ENCODE data around the gene PDE6B. TPM values are rescaled to one million over a fixed set of nuclear protein-coding genes. Genes with fewer than 3 reads are reported as not detected.

Gene PDE6B
- total RNA-seq, 1 donor from 2014 or later: 14.5 TPM

DNA sequence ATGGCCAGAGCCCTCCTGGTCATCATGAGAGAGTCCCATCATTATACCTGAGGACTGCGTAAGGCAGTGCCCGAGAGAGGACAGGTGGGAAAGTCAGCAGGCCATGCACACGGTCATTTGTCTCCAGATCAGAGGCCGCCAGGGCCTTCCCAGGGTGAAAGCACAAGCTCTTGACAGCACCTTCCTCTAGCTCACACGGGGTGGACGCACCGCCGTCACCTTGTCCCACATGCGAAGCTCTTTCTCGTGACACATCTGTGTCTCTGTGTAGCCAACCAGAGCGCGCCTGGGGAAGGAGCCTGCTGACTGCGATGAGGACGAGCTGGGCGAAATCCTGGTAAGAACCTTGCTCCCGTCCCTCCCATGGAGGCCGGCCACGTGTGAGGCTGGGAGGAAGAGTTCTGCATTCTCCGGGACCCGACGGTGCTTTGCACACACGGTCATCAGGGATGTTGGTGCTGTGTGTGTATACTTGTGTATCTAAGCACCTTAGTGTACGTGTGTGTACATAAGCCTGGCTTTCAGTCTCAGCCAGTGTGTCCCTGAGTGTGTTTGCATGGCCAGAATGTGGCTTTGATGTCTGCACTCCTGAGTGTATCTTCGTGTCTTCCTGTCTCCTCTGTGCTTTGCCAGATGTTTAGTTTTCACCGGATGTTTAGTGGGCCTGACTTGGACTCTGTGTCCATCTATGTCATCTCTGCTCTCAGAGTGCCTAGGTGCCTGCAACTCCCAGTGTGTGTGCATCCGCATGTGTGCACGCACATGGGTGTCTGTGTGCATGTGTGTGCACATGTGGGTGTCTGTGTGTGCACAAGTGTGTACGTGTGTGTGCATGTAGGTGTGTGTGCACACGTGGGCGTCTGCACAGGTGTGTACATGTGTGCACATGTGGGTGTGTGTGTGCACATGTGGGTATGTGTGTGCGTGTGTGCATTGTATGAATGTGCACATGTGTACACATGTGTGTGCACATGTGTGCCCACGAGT lies 33.6 kb downstream of the PDE6B start:
- Mint-ChIP-seq H3K27ac (no peak overlapping the region), H3K9me3 (peaks cover 4% of the 10 kb centered on the region), H3K36me3 (ENCODE audit: low read depth) (peaks cover 7% of the 10 kb centered on the region), H3K27me3 (no peaks in the 10 kb centered on the region), H3K4me3 (no peak overlapping the region), H3K4me1 (peaks cover 2% of the 10 kb centered on the region)
- intact Hi-C loops (cut with micrococcal nuclease): no loop called here
- DNase-seq: no peak

DNA sequence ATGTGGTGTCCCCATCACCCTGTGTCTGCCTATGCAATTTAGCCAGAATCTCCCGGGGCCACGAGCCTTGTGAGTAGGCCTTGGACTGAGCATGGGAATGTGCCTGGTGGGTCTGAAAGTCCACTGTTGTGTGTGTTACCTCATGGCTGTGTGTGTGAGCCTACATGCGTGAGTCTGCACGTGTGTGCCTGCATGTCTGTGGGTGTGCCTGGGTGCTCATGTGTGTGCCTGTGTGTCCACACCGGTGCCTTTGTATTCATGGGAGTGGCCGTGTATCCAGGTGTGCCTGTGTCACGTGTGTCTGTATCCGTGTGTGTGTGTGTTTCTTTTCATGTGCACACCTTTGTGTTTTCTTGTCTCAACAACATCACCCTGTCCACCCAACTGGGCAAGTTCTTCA lies 34.5 kb downstream of the PDE6B start:
- intact Hi-C loops (cut with micrococcal nuclease): loop anchor here (5.0 kb wide), 1 partner anchor 58 kb away; no protein-coding TSS in a partner anchor
- Mint-ChIP-seq H3K4me3 (no peak overlapping the region), H3K27ac (no peak overlapping the region), H3K36me3 (ENCODE audit: low read depth) (peaks cover 7% of the 10 kb centered on the region), H3K4me1 (peaks cover 4% of the 10 kb centered on the region), H3K27me3 (no peaks in the 10 kb centered on the region), H3K9me3 (peaks cover 4% of the 10 kb centered on the region)
- no peak for DNase-seq

DNA sequence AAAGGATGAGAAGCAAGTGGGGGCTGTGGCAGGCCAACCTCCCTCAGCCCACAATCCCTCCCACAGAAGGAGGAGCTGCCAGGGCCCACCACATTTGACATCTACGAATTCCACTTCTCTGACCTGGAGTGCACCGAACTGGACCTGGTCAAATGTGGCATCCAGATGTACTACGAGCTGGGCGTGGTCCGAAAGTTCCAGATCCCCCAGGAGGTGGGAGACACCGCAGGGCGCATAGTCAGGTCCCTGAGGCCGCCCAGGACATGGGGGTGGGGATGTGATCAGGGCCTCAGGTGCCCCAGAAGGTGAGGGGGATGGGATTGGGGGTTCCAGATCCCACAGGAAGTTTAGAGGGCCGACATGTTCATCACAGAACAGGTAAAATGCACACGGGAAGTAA lies 35.0 kb downstream of the PDE6B start:
- H3K36me3 Mint-ChIP-seq (ENCODE audit: low read depth): peaks cover 7% of the 10 kb centered on the region
- H3K27me3 Mint-ChIP-seq: no peaks in the 10 kb centered on the region
- no peak overlapping the region for H3K27ac Mint-ChIP-seq
- no peak for DNase-seq
- intact Hi-C loops (cut with micrococcal nuclease): loop anchor here (5.0 kb wide), 1 partner anchor 58 kb away; no protein-coding TSS in a partner anchor
- H3K4me1 Mint-ChIP-seq: peaks cover 6% of the 10 kb centered on the region
- H3K9me3 Mint-ChIP-seq: peaks cover 4% of the 10 kb centered on the region
- H3K4me3 Mint-ChIP-seq: no peak overlapping the region

DNA sequence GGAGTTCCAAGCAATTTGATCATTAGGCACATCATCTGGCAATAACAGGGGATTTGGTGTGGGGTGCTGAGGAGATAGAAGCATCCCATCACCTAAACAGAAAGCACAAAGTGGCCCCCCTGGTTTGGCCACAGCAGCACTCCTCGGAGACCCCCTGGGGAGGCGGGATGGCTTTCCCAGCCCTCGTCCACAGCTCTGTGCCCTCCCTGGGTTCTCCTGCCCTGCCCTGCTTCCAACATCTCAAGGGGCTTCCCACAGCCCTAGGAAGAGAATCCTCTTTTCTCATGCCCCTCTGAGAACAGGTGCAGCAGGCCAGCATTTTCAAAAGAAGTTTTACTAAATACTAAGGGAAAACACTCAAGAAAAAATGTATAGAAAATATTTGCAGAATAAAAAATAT lies 35.9 kb downstream of the PDE6B start:
- H3K27ac Mint-ChIP-seq: no peak overlapping the region
- H3K36me3 Mint-ChIP-seq (ENCODE audit: low read depth): peaks cover 7% of the 10 kb centered on the region
- no peak for DNase-seq
- intact Hi-C loops (cut with micrococcal nuclease): loop anchor here (5.0 kb wide), 1 partner anchor 59 kb away; no protein-coding TSS in a partner anchor
- no peak overlapping the region for H3K4me3 Mint-ChIP-seq
- no peaks in the 10 kb centered on the region for H3K27me3 Mint-ChIP-seq
- peaks cover 4% of the 10 kb centered on the region for H3K9me3 Mint-ChIP-seq
- H3K4me1 Mint-ChIP-seq: peaks cover 6% of the 10 kb centered on the region

DNA sequence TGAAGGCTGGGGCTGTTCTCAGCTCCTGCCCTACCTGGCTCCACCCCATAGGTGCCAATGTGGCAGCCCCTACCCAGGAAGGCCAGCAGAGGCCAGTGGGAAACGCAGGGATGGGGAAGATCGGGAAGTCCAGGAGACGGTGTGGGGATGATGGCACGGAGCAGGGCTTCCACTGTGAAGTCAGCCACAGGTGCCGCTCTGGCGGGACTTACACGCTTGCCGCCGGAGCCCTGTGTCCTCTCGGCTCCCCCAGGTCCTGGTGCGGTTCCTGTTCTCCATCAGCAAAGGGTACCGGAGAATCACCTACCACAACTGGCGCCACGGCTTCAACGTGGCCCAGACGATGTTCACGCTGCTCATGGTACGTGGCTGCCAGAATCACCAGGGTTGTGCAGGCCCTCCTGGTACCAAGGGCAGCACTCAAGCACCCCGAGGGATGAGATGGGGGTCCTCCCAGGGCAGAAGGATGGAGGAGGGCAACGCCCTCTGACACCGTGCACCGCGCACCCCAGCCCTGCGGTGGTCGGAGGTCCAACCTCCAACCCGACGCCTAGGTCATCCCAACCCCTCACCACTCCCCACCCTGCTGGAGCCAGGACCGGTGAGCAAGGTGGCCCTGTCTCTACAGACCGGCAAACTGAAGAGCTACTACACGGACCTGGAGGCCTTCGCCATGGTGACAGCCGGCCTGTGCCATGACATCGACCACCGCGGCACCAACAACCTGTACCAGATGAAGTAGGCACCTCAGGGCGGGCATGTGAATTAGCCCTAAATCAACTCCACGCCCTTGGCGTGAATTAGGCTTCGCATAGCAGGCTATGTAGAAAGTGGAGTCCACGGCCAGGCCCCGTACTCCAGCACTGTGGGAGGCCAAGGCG lies 36.7 kb downstream of the PDE6B start:
- no peaks in the 10 kb centered on the region for H3K27me3 Mint-ChIP-seq
- peaks cover 7% of the 10 kb centered on the region for H3K36me3 Mint-ChIP-seq (ENCODE audit: low read depth)
- peaks cover 6% of the 10 kb centered on the region for H3K4me1 Mint-ChIP-seq
- H3K9me3 Mint-ChIP-seq: peaks cover 4% of the 10 kb centered on the region
- peak overlapping the region; percentile 62 for H3K27ac Mint-ChIP-seq
- peak overlapping the region; percentile 84 for H3K4me3 Mint-ChIP-seq
- intact Hi-C loops (cut with micrococcal nuclease): loop anchor here (5.0 kb wide), 1 partner anchor 60 kb away; no protein-coding TSS in a partner anchor
- DNase-seq: no peak

DNA sequence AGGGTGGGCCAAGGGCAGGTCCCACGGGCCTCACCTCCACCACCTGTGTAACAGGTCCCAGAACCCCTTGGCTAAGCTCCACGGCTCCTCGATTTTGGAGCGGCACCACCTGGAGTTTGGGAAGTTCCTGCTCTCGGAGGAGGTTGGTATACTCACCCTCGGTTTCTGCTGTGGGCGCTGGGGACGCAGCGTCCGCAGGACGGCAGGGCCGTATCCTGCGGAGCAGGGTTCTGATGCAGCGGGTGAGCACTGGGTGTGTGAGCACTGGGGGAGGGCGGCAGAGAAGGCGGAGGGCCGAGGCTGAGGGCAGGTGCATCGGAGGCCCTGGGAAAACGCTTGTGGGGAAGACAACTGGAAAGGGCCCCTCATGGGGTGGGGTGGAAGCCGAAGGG lies 37.7 kb downstream of the PDE6B start:
- H3K36me3 Mint-ChIP-seq (ENCODE audit: low read depth): peaks cover 7% of the 10 kb centered on the region
- H3K27ac Mint-ChIP-seq: peak overlapping the region; percentile 84
- no peak for DNase-seq
- peaks cover 6% of the 10 kb centered on the region for H3K4me1 Mint-ChIP-seq
- H3K27me3 Mint-ChIP-seq: no peaks in the 10 kb centered on the region
- peak overlapping the region; percentile 84 for H3K4me3 Mint-ChIP-seq
- peaks cover 4% of the 10 kb centered on the region for H3K9me3 Mint-ChIP-seq
- intact Hi-C loops (cut with micrococcal nuclease): loop anchor here (1.0 to 5.0 kb wide), 2 partner anchors 61 to 326 kb away; partner anchors contain the start of gene ZNF141

DNA sequence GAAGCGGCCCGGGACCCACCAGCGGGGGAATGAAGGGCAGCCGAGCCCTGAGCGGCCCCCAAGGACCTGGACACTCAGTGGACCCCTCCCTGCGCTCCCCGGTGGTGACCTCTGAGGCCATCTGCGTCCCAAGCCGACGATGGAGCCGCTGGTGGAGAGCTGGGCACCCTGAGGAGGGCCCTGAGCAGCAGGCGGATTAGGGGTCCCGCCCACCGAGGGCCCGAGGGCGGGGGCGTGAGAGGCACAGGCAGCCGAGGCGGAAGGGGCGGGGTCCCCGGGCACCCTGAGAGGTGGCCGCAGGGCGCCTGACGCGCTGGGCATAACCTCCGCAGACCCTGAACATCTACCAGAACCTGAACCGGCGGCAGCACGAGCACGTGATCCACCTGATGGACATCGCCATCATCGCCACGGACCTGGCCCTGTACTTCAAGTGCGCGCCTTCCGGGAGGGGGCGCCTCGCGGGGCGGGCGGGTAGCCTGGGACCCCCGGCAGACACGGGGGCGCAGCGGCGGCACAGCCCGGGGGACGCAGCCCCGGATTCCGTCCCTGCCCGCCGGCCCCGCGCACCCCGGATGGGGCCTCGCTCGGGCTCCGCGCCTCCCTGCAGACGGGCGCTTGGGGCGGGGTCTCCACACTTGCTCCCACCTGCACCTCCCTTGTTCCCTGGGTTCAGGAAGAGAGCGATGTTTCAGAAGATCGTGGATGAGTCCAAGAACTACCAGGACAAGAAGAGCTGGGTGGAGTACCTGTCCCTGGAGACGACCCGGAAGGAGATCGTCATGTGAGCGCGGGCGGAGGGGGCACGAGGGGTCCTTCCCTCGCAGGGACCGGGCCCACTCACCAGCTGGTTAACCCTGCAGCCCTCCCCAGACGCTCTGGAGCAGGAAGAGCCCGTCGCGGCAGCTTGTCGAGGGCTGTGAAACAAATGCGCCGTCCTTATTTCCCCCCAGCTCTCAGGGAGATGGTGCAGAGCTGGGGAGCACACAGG lies 38.4 kb downstream of the PDE6B start:
- Mint-ChIP-seq H3K4me3 (peak overlapping the region; percentile 84), H3K36me3 (ENCODE audit: low read depth) (peaks cover 7% of the 10 kb centered on the region), H3K27ac (peak overlapping the region; percentile 84), H3K4me1 (peaks cover 6% of the 10 kb centered on the region), H3K27me3 (no peaks in the 10 kb centered on the region), H3K9me3 (peaks cover 4% of the 10 kb centered on the region)
- DNase-seq: peak; percentile 93
- intact Hi-C loops (cut with micrococcal nuclease): loop anchor here (1.0 to 5.0 kb wide), 3 partner anchors 11 to 326 kb away; partner anchors contain the start of genes ATP5ME, MYL5 and ZNF141

DNA sequence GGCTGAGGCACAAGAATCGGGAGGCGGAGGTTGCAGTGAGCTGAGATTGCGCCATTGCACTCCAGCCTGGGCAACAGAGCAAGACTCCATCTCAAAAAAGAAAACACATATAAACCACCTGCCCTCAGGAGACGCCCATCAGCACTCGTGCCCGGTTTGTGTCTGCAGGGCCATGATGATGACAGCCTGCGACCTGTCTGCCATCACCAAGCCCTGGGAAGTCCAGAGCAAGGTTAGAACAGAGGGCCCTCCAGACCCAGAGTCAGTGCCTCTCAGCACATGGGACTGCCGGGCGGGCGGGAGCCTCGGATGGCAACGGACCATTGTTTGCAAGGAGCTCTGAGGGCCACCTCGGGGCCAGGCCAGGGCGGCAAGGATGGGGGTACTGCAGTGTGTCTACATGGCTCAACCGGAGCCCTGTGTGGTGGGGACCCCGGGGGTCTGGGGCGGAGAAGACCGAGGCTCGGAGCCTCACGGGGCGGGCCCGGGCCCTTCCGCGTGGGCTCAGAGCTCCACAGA lies 39.4 kb downstream of the PDE6B start:
- peaks cover 7% of the 10 kb centered on the region for H3K36me3 Mint-ChIP-seq (ENCODE audit: low read depth)
- peak overlapping the region; percentile 83 for H3K4me3 Mint-ChIP-seq
- H3K4me1 Mint-ChIP-seq: peaks cover 6% of the 10 kb centered on the region
- H3K27ac Mint-ChIP-seq: peak overlapping the region; percentile 84
- no peaks in the 10 kb centered on the region for H3K27me3 Mint-ChIP-seq
- peaks cover 4% of the 10 kb centered on the region for H3K9me3 Mint-ChIP-seq
- intact Hi-C loops (cut with micrococcal nuclease): loop anchor here (1.0 to 5.0 kb wide), 2 partner anchors 10 to 62 kb away; partner anchors contain the start of genes ATP5ME and MYL5
- DNase-seq: no peak

DNA sequence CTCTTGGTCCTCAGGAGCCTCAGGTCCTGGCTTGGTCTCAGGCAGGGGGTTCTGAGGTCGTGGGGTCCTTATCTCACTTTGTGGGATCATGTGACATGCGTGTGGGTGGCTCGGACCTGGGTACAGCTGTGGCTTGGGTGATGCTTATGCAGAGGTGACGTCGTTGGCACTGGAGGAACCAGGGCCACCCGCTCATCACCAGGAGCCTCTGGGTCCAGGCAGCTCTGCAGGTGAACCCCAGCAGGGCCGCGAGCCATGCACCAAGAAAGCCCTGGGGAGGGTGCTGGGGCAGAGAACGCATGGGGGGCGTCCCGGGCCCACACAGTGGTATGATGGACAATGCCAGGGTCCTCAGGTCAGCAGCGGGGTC lies 40.0 kb downstream of the PDE6B start:
- Mint-ChIP-seq H3K4me3 (no peak overlapping the region), H3K4me1 (peaks cover 6% of the 10 kb centered on the region), H3K27ac (no peak overlapping the region), H3K27me3 (no peaks in the 10 kb centered on the region), H3K9me3 (peaks cover 4% of the 10 kb centered on the region), H3K36me3 (ENCODE audit: low read depth) (peaks cover 8% of the 10 kb centered on the region)
- DNase-seq: no peak
- intact Hi-C loops (cut with micrococcal nuclease): no loop called here

DNA sequence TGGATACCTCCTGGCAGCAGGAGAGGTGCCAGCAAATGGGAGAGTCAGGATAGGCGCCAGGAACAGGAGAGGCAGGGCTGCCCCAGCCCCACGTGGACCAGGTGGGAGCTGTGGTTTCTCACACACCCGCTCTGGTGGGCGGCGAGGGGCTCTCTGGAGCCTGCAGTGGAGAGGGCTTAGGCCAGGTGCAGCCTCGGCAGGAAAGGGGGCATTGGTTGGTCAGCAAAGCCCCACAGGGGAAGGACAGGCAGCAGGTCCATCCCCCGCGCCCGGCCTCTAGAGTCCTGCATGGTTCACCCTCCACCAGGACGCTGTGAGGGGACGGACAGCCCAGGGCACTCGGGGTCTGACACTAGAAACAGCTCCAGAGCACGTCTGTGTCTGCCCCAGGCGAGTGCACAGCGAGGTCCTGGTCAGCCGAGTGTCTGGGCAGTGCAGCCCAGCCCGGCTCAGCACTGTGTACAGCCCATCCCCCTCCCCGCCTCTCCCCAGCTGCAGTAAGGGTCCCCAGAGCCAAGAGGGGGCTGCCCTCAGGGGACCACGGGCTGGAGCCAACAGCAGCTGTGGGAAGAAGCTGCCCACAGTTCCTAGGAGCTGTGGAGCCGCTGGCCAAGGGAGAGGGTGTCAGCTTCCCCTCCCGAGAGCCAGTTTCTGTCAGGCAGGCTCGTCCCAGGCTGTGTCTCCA lies 40.5 kb downstream of the PDE6B start:
- peaks cover 6% of the 10 kb centered on the region for H3K4me1 Mint-ChIP-seq

DNA sequence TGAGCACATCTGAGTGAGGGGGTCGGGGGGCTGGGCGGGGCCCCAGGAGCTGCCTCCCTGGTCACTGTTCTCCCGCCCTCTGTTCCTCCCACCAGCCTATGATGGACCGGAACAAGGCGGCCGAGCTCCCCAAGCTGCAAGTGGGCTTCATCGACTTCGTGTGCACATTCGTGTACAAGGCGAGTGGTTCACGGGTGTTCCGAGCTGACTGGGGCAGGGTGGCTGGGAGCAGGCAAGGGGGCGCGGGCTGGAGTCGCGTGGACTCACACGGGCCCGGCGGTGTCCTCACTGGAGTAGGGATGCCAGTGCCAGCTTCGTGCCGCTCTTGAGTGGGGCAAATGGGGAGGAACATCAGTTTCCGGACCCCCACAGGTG lies 41.0 kb downstream of the PDE6B start:
- H3K9me3 Mint-ChIP-seq: no peaks in the 10 kb centered on the region
- no peaks in the 10 kb centered on the region for H3K27me3 Mint-ChIP-seq
- no peak for DNase-seq
- no peak overlapping the region for H3K27ac Mint-ChIP-seq
- peaks cover 11% of the 10 kb centered on the region for H3K36me3 Mint-ChIP-seq (ENCODE audit: low read depth)
- H3K4me3 Mint-ChIP-seq: no peak overlapping the region
- peaks cover 6% of the 10 kb centered on the region for H3K4me1 Mint-ChIP-seq
- intact Hi-C loops (cut with micrococcal nuclease): no loop called here

More for the DNA sequence above, 40.5 kb downstream of the PDE6B start:
- Mint-ChIP-seq H3K27me3 (no peaks in the 10 kb centered on the region), H3K27ac (no peak overlapping the region), H3K36me3 (ENCODE audit: low read depth) (peaks cover 9% of the 10 kb centered on the region), H3K4me3 (no peak overlapping the region), H3K9me3 (peaks cover 2% of the 10 kb centered on the region)
- DNase-seq: no peak
- intact Hi-C loops (cut with micrococcal nuclease): no loop called here

DNA sequence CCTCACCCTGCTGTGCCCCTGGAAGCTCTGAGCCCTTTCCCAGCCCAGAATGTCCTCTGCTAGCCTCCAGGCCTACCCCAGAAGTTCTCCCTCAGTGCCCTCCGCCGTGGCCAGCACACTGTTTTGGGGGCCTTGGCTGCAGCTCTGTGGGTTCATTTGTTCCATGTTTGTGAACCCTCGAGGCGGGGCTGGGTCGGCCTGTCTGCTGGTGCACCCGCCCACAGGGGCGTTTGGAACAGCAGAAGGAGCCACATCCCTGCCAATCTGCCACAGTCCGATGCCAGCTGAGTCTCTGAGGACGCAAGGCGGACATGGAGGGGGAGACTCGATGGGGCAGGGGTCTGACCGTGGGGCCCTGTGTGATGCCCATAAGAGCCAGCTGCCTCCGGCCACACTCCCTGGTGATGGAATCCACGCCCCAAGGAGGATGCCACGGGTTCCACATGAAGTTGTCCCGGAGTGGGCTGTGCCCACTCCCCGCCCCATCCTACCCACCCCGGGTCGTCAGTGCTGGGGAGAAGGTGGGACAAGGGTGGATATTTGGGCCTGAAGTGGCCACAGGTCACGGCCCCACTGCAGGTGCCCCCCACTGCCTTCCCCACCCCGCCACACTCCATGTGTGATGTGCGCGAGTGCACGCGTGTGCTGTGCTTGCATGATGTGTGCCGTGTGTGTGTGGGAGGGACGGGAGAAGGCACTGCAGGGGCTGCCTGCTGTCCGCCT lies 41.6 kb downstream of the PDE6B start:
- peaks cover 6% of the 10 kb centered on the region for H3K4me1 Mint-ChIP-seq
- no peak overlapping the region for H3K4me3 Mint-ChIP-seq
- intact Hi-C loops (cut with micrococcal nuclease): no loop called here
- no peaks in the 10 kb centered on the region for H3K9me3 Mint-ChIP-seq
- H3K27me3 Mint-ChIP-seq: no peaks in the 10 kb centered on the region
- H3K27ac Mint-ChIP-seq: no peak overlapping the region
- no peak for DNase-seq
- H3K36me3 Mint-ChIP-seq (ENCODE audit: low read depth): peaks cover 11% of the 10 kb centered on the region
